ENCODE results near the gene CIB4.
"Not testable (repeated sequence)": the region's sequence is repeated elsewhere in the genome, so short reads cannot be mapped to it uniquely, and the experiment has no call there.

The CIB4 gene

DNA sequence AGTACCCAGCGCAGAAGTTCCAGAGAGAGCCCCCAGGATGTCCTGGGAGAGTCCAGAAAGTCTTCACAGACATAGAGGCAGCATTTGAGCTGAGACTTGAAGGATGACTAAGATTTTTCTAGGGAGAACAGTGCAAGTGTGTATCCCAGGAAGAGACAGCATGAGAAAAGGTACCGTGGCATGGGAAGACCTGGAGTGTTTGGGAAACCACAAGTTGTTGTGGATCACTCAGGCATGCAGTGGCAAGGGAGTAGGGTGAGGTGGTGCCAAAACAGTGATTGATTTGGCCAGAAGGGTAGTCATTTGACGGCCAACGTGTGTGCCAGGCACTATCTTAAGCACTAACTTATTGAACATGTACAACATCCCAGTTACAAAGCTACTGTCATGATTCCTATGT, 26.9 kb upstream of the CIB4 start:
- no peak for DNase-seq (ENCODE audit: low read depth, low spot score)

GRCh38 chr2:26666671-26667070, 25.5 kb upstream of the CIB4 start:
- DNase-seq (ENCODE audit: low read depth, low spot score), result no peak

DNA sequence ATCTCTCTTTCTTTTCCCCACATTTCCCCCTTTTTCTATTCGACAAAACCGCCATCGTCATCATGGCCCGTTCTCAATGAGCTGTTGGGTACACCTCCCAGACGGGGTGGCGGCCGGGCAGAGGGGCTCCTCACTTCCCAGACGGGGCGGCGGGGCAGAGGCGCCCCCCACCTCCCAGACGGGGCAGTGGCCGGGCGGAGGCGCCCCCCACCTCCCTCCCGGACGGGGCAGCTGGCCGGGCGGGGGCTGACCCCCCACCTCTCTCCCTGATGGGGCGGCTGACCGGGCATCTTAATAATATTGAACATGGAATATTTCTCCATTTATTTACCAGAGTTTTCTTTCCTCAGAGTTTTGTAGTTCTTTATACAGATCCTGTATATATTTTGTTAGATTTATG, 24.1 kb upstream of the CIB4 start:
- not testable (repeated sequence) for DNase-seq (ENCODE audit: low read depth, low spot score)

- DNase-seq (ENCODE audit: low read depth, low spot score), result no peak
These were observed 19.3 kb upstream of the CIB4 start for GRCh38 chr2:26660363-26660962.

GRCh38 chr2:26658691-26659346, 17.7 kb upstream of the CIB4 start:
- no peak for DNase-seq (ENCODE audit: low read depth, low spot score)

DNA sequence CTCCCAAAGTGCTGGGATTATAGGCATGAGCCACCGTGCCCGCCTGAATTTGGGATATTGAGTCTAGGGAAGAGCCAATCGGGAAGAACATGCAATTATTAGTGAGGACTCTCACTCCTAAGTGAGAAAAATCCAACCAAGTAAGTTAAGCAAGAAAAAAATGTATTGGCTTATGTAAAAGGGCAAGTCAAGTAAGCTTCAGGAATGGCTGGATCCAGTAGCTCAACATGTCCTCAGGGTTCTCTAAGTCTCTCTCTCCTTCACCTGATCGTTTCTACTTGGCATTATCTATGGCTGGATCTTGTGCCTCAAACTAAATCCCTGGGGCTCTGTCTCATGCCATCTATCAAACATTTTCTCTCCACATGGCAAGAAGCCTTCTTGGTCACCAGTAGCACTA, 16.1 kb upstream of the CIB4 start:
- DNase-seq (ENCODE audit: low read depth, low spot score), result no peak

DNA sequence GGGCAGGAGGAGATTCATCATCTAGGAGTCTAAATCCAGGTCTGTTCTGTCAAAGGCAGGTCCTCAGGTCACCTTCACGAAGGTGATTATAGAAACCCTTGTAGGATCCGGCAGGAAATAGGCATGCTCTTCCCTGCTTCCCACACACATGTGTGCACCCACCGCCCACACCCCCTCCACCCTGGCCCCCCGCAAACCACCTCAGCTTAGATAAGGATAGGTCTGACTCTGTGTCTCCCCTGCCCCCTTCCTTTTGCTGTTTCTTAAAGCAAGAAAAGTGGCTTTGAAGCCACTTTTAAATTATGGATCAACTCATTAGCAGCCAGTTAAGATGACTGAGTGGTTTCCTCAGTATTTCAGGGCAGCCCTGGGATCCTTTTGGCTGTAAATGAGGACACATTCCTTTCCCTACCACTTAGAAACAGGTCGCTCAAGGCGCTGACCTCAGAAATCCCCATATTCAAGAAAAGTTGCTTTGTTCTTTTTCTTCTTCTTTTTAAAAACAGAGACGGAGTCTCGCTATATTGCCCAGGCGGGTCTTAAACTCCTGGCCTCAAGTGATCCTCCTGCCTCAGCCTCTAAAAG, 14.5 kb upstream of the CIB4 start:
- DNase-seq (ENCODE audit: low read depth, low spot score), result no peak

- not testable (repeated sequence) for DNase-seq (ENCODE audit: low read depth, low spot score)
These were observed 14.0 kb upstream of the CIB4 start for GRCh38 chr2:26655120-26655519.

DNA sequence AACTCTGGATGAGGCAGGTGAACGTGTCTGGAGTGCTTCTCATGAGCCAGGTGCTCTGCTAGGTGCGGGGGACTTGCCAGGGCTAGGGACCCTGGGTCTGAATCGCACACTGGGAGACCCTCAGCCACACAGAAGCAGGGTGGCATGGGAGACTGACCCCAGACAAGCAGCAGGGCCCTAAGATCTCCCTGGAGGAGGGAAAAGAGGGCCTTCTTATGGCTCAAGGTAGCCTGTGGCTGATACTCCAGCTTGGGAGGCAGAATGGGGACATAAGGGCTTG, 12.8 kb upstream of the CIB4 start:
- DNase-seq (ENCODE audit: low read depth, low spot score), result no peak

DNA sequence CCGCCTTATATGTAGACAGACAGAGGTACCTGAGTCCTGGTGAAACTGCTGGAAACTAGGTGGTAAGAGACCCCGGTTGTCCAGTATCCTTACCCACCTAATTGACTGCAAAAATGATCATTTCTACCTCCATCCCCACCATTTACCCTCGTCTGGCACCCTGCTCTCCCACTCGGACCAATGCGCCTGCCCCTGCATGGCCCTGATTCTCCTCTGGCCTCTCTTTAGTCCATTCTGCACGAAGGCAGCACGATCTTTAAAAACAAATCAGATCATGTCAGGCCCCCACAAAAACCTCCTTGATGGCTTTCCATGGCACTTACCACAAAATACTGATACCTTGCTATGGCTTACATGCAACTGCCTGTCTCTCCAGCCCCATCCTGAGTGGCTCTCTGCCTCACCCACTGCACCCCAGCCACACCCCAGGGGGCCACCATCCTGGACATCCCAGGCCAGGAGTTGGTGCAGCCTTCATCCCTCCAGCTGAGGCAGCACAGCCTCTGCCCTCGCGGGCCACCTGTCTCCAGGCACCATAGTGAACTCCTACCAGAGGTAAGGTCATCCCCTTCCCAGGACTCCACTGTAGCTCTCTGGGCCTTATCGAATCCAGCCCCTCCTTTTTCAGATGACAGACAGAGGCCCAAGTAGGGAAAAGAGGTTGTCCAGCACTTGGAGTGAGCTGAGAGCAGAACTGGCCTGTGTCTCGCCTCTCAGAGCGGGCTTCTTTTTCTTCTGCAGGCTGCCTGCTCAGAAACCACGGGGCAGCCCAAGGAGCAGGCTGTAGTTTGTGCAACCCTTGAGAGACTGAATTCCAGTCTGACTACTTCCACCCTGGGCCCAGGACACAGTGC, 12.3 kb upstream of the CIB4 start:
- DNase-seq (ENCODE audit: low read depth, low spot score), result no peak

- no peak for DNase-seq (ENCODE audit: low read depth, low spot score)
These were observed 11.3 kb upstream of the CIB4 start for GRCh38 chr2:26652361-26653041.

DNA sequence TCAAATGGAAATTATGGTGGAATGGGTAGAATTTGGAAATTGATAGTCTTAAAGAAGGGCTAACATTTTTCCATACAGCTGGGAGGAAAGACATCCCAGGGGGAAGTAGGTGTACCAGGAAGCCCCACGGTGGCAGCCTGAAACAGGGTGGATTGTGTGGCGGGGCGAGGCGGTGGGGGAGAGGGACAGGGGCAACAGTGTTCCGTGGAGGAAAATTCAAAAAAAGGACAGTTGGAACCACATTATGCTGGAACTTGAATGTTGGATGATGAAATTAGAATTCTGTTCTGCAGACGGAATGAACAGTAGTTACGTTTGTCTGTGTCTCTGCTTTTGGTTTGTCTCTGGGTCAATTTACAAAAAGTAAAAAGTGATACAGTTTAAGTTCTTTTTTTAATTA, 10.6 kb upstream of the CIB4 start:
- no peak for DNase-seq (ENCODE audit: low read depth, low spot score)

DNA sequence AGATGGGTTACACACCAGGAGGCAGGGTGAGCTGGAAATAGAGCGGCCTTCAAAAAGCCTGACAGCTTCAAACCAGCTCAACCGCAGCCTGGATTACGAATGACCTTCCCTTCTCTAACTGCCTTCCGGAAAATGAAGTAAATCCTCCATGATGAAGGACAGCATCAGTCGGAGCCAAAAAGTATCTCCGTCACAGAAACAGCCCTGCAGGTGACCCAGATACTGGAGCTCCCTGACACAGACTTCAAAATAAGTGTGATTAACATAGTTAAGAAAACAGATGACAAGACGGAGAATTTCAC, 10.3 kb upstream of the CIB4 start:
- no peak for DNase-seq (ENCODE audit: low read depth, low spot score)

DNA sequence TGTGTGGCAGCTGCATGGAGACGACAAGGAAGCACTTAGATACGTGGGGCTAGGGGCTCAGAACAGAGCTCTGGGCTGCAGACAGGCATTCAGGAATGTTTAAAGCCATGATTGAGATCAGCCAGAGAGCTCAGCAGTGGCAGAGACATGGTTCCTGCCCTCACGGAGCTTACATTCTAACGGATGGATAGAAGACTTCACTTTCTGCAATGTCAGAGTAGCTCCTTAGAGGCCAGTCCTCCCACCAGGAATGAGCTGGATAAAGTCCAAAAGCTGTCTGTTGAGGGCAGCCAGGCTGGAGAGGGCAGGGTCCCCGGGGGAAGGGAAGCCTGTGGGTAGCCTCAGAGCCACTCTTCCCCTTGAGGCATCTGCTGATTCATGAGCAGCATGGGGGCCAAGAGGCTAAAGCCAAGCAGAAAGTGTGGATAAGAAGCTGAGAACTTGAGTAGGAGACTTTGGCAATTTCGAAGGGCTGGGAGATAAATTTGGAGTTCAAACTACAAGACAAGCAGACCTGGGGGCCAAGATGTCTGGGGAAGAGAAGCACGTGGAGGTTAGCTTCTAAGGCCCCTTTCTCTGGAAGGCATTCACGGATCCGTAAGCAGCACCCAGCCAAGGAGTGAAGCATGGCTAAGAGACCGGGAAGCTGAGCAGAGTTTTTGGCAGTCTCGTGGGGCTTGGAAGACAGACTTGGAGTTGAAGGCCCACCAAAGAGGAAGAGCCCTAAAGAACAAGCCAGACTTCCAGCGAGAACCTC, 9.7 kb upstream of the CIB4 start:
- no peak for DNase-seq (ENCODE audit: low read depth, low spot score)

DNA sequence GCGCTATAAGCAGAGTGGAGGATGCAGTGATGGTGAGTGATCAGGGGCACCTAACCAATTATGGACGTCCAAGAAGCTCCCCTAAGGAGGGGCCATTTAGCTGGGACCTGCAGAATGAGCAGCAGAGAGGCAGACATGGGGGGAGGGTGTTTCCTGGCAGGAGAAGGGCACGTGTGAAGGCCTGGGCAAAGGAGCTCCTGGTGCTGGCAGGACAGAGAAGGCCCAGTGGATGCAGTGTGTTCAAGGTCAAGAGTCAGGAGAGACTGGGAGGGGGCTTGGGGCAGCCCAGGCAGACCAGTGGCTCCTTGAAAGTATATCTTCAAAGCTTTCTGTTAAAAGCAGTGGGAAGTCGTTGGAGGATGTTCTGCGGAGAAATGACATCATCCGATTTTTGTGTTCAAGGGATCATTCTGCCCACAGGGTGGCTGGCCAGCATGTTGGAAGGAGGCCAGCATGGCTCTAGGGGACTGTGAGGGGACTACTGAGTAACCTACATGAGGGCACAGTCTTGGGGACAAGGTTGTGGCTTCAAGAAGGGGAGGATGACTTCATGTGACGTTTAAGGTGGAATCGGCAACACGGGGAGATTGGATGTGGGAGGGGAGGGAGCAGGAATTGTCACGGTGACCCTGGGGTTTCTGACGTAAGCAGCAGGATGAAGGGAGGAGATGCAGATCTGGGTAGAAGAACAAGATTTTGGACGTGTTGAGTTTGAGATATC, 9.0 kb upstream of the CIB4 start:
- no peak for DNase-seq (ENCODE audit: low read depth, low spot score)

DNA sequence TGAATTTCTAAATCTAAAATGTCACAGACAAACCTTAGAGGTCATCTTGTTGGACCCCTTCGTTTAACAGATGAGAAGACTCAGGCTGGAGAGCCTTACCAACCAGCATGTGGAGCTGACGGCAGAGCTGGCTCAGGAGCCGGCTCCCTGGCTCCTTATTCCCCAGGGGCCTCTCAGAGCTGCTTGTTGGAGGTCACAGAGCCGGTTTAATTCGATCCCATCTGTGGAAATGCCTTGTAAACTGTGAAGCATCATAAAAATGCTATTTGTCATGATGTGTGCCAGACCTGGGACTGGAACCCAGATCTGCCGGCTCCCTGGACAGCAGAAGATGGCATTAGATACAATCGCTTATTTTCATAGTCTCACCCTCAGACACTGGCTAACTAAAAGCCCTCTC, 8.2 kb upstream of the CIB4 start:
- no peak for DNase-seq (ENCODE audit: low read depth, low spot score)

DNA sequence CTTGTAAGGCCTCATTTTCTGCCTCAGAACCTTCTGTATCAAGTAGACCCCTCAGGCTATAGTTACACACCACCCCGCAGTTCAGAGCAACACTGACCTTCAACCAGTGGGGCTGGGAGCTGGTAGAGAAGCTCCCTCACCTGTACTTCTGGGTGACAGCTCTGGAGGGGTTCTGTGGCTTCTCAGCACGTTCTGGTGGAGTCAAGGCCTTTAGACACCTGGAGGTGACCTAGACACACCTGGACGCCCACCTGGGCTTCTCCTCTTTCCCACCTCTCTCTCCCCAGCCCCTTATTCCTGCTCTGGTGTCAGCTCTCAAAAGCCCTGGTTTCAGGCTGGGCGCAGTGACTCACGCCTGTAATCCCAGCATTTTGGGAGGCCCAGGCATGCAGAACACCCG, 7.3 kb upstream of the CIB4 start:
- DNase-seq (ENCODE audit: low read depth, low spot score), result no peak

DNA sequence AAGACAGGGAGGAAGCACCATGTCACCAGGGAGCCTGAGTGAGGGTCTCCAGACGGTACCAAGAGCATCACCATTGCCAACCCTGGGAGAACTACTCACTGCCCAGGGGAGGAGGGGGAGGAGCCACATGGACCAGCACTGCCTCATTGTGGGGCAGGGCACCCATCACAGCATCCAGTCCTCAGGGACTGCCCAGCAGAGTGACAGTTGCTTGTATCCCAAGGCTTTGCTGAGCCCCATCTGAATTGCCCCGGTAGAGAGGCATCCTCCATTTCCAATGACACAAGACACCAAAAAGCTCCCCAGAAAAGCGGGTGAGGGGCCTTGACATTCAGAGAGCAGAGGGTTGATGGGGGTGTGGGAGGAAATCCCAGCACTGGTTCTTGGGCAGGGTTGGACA, 6.8 kb upstream of the CIB4 start:
- no peak for DNase-seq (ENCODE audit: low read depth, low spot score)

DNA sequence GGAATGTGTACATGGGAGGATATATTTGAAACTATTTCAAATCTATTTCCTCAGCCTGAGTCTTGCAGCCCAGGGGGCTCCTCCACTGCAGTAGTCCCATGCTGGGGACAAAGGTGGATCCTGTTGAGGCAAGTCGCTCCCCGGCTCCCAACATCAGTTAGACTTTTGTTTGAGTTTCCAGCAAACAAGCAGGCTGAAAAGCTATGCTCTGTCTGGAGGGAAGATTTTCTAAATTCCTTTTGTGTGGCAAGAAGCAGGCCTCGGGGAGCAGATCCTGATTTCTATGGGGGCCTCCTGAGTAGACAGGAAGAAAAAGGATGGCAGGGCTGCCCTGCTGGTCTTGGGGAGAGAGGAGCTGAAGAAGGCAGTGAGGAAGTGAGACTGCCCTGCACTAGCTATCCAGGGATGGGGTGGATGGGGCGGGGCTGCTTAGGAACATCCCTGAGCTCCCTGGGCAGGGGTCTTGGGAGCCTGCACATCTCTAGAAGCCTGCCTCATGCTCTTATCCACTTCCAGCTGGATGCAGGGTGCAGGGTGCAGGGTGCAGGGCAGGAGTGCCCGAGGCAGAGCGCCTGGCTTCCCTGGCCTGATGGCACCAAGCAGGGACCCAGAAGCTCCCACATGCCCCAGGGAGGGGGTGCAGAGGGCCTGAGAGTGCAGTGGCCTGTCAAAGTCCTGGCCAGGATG, 6.0 kb upstream of the CIB4 start:
- DNase-seq (ENCODE audit: low read depth, low spot score), result no peak

GRCh38 chr2:26645762-26646161, 4.6 kb upstream of the CIB4 start:
- DNase-seq (ENCODE audit: low read depth, low spot score), result no peak

All from brain pericyte (primary cell).